Measurements from ENCODE around the gene HARBI1.

The HARBI1 gene

GRCh38 chr11:46554213-46555147 lies 62.5 kb downstream of the HARBI1 start:
- DNase-seq (ENCODE audit: low spot score): no peak

DNA sequence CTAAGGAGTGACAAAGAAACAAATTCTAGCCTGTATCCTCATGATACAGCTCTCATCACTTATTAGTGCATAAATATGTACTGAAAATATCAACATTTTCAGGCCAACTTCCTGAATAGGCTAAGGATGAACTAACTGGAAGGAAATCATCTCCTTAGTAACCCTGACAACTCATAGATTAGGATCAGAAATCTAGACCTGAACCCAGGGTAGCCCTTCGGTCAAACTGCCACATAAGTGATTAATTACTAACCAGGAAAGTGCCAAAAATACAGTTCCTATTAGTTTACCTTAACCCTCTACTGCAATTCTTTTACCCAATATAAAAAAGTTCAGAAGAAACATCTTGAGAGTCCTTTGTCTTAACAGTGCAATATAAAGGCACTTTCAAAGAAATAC lies 63.2 kb downstream of the HARBI1 start:
- no peak for DNase-seq (ENCODE audit: low spot score)

Measured in germinal center (tissue), 1 donor.